ENCODE data around the gene C17orf107. TPM values are rescaled to one million over a fixed set of nuclear protein-coding genes. Genes with fewer than 3 reads are reported as not detected.
"Not testable (repeated sequence)": the region's sequence is repeated elsewhere in the genome, so short reads cannot be mapped to it uniquely, and the experiment has no call there.

The C17orf107 gene
- total RNA-seq, 2 experiments from 2014 or later = 1.9 TPM

GRCh38 chr17:4906642-4907041, 7.3 kb downstream of the C17orf107 start:
- H3K27ac Mint-ChIP-seq; H3K4me3 Mint-ChIP-seq; DNase-seq; H3K36me3 Mint-ChIP-seq (ENCODE audit: low read depth); intact Hi-C loops (cut with micrococcal nuclease); H3K9me3 Mint-ChIP-seq; CTCF ChIA-PET; H3K27me3 Mint-ChIP-seq (ENCODE audit: low read depth): not testable (repeated sequence)
- H3K4me1 Mint-ChIP-seq (ENCODE audit: low read depth) = peaks cover 17% of the 10 kb centered on the region

GRCh38 chr17:4908301-4908700, 9.0 kb downstream of the C17orf107 start:
- peak; percentile 34 for DNase-seq
- peaks cover 4% of the 10 kb centered on the region for H3K4me1 Mint-ChIP-seq (ENCODE audit: low read depth)
- no peaks in the 10 kb centered on the region for H3K36me3 Mint-ChIP-seq (ENCODE audit: low read depth)
- H3K4me3 Mint-ChIP-seq = no peak overlapping the region
- H3K9me3 Mint-ChIP-seq = no peaks in the 10 kb centered on the region
- CTCF ChIA-PET = interaction anchor here (0.6 to 1.8 kb wide), 8 partner anchors 51 to 262 kb away, joined by 3 to 8 read pairs (median 4); partner anchors contain the start of gene SPAG7
- no peaks in the 10 kb centered on the region for H3K27me3 Mint-ChIP-seq (ENCODE audit: low read depth)
- intact Hi-C loops (cut with micrococcal nuclease) = loop anchor here (2.0 kb wide), 1 partner anchor 32 kb away; the partner anchor contains the start of genes RNF167 and SLC25A11
- H3K27ac Mint-ChIP-seq = no peak overlapping the region

GRCh38 chr17:4908711-4909496, 9.6 kb downstream of the C17orf107 start:
- Mint-ChIP-seq H3K9me3 (no peaks in the 10 kb centered on the region), H3K27me3 (ENCODE audit: low read depth) (no peaks in the 10 kb centered on the region), H3K27ac (no peak overlapping the region), H3K4me3 (no peak overlapping the region), H3K4me1 (ENCODE audit: low read depth) (no peaks in the 10 kb centered on the region), H3K36me3 (ENCODE audit: low read depth) (no peaks in the 10 kb centered on the region)
- CTCF ChIA-PET = interaction anchor here (0.7 to 1.8 kb wide), 16 partner anchors 9 to 200 kb away, joined by 3 to 15 read pairs (median 3); partner anchors contain the start of genes C17orf107, RNF167, SLC25A11 and SPAG7
- DNase-seq = peak; percentile 90
- intact Hi-C loops (cut with micrococcal nuclease) = loop anchor here (1.0 to 2.0 kb wide), 5 partner anchors 32 to 153 kb away; partner anchors contain the start of genes RNF167, SLC25A11 and SPAG7

- no peaks in the 10 kb centered on the region for H3K9me3 Mint-ChIP-seq
- CTCF ChIA-PET = no interaction called here
- H3K4me3 Mint-ChIP-seq = no peak overlapping the region
- no peaks in the 10 kb centered on the region for H3K36me3 Mint-ChIP-seq (ENCODE audit: low read depth)
- intact Hi-C loops (cut with micrococcal nuclease) = no loop called here
- H3K27me3 Mint-ChIP-seq (ENCODE audit: low read depth) = no peaks in the 10 kb centered on the region
- H3K27ac Mint-ChIP-seq = no peak overlapping the region
- no peaks in the 10 kb centered on the region for H3K4me1 Mint-ChIP-seq (ENCODE audit: low read depth)
- no peak for DNase-seq
Measured at GRCh38 chr17:4913994-4914393, 14.7 kb downstream of the C17orf107 start.

- H3K4me1 Mint-ChIP-seq (ENCODE audit: low read depth); H3K9me3 Mint-ChIP-seq; CTCF ChIA-PET; intact Hi-C loops (cut with micrococcal nuclease); H3K27ac Mint-ChIP-seq; H3K36me3 Mint-ChIP-seq (ENCODE audit: low read depth); H3K27me3 Mint-ChIP-seq (ENCODE audit: low read depth); DNase-seq; H3K4me3 Mint-ChIP-seq: not testable (repeated sequence)
Measured at GRCh38 chr17:4914551-4914950, 15.2 kb downstream of the C17orf107 start.

- intact Hi-C loops (cut with micrococcal nuclease) = no loop called here
- Mint-ChIP-seq H3K4me3 (no peak overlapping the region), H3K4me1 (ENCODE audit: low read depth) (no peaks in the 10 kb centered on the region), H3K36me3 (ENCODE audit: low read depth) (no peaks in the 10 kb centered on the region), H3K9me3 (no peaks in the 10 kb centered on the region), H3K27me3 (ENCODE audit: low read depth) (no peaks in the 10 kb centered on the region), H3K27ac (no peak overlapping the region)
- DNase-seq = no peak
- CTCF ChIA-PET = no interaction called here
Measured at GRCh38 chr17:4919511-4920047, 20.2 kb downstream of the C17orf107 start.

- no peaks in the 10 kb centered on the region for H3K4me1 Mint-ChIP-seq (ENCODE audit: low read depth)
- intact Hi-C loops (cut with micrococcal nuclease) = no loop called here
- no peaks in the 10 kb centered on the region for H3K36me3 Mint-ChIP-seq (ENCODE audit: low read depth)
- no peak overlapping the region for H3K4me3 Mint-ChIP-seq
- CTCF ChIA-PET = no interaction called here
- no peaks in the 10 kb centered on the region for H3K27me3 Mint-ChIP-seq (ENCODE audit: low read depth)
- no peak overlapping the region for H3K27ac Mint-ChIP-seq
- H3K9me3 Mint-ChIP-seq = no peaks in the 10 kb centered on the region
- DNase-seq = no peak
Measured at GRCh38 chr17:4920351-4921048, 21.2 kb downstream of the C17orf107 start.

- H3K4me3 Mint-ChIP-seq = no peak overlapping the region
- H3K36me3 Mint-ChIP-seq (ENCODE audit: low read depth) = no peaks in the 10 kb centered on the region
- no peaks in the 10 kb centered on the region for H3K9me3 Mint-ChIP-seq
- no peaks in the 10 kb centered on the region for H3K4me1 Mint-ChIP-seq (ENCODE audit: low read depth)
- intact Hi-C loops (cut with micrococcal nuclease) = no loop called here
- CTCF ChIA-PET = no interaction called here
- no peak for DNase-seq
- H3K27ac Mint-ChIP-seq = no peak overlapping the region
- no peaks in the 10 kb centered on the region for H3K27me3 Mint-ChIP-seq (ENCODE audit: low read depth)
Measured at GRCh38 chr17:4921320-4921719, 22.0 kb downstream of the C17orf107 start.

GRCh38 chr17:4926577-4927335, 27.4 kb downstream of the C17orf107 start:
- H3K36me3 Mint-ChIP-seq (ENCODE audit: low read depth); DNase-seq; H3K4me3 Mint-ChIP-seq; H3K4me1 Mint-ChIP-seq (ENCODE audit: low read depth); H3K27ac Mint-ChIP-seq; H3K9me3 Mint-ChIP-seq; H3K27me3 Mint-ChIP-seq (ENCODE audit: low read depth); intact Hi-C loops (cut with micrococcal nuclease): not testable (repeated sequence)
- CTCF ChIA-PET = interaction anchor here (0.7 kb wide), 1 partner anchor 86 kb away, joined by 5 read pairs; no protein-coding TSS in a partner anchor

- Mint-ChIP-seq H3K4me1 (ENCODE audit: low read depth) (peaks cover 6% of the 10 kb centered on the region), H3K27ac (no peak overlapping the region), H3K27me3 (ENCODE audit: low read depth) (peaks cover 1% of the 10 kb centered on the region), H3K4me3 (no peak overlapping the region), H3K9me3 (no peaks in the 10 kb centered on the region), H3K36me3 (ENCODE audit: low read depth) (peaks cover 3% of the 10 kb centered on the region)
- intact Hi-C loops (cut with micrococcal nuclease) = no loop called here
- CTCF ChIA-PET = no interaction called here
- no peak for DNase-seq
Measured at GRCh38 chr17:4928881-4929280, 29.5 kb downstream of the C17orf107 start.

- H3K4me3 Mint-ChIP-seq = no peak within 1 kb of the TSS
- peaks cover 18% of the 10 kb centered on the region for H3K4me1 Mint-ChIP-seq (ENCODE audit: low read depth)
- H3K9me3 Mint-ChIP-seq = no peaks in the 10 kb centered on the region
- peaks cover 9% of the 10 kb centered on the region for H3K36me3 Mint-ChIP-seq (ENCODE audit: low read depth)
- intact Hi-C loops (cut with micrococcal nuclease) = no loop called here
- no peak within 1 kb of the TSS for H3K27ac Mint-ChIP-seq
- DNase-seq = no peak
- peaks cover 2% of the 10 kb centered on the region for H3K27me3 Mint-ChIP-seq (ENCODE audit: low read depth)
- CTCF ChIA-PET = no interaction called here
Measured at GRCh38 chr17:4931963-4932362, 32.6 kb downstream of the C17orf107 start, which contains the start of gene GP1BA. TSS of gene GP1BA (plus strand) at chr17:4932277. CDS start at chr17:4932605, 328 bp downstream.

GRCh38 chr17:4932756-4933155, 33.4 kb downstream of the C17orf107 start:
- H3K9me3 Mint-ChIP-seq = no peaks in the 10 kb centered on the region
- no peak overlapping the region for H3K4me3 Mint-ChIP-seq
- CTCF ChIA-PET = no interaction called here
- DNase-seq = no peak
- H3K4me1 Mint-ChIP-seq (ENCODE audit: low read depth) = peaks cover 18% of the 10 kb centered on the region
- H3K36me3 Mint-ChIP-seq (ENCODE audit: low read depth) = peaks cover 13% of the 10 kb centered on the region
- H3K27me3 Mint-ChIP-seq (ENCODE audit: low read depth) = peaks cover 2% of the 10 kb centered on the region
- intact Hi-C loops (cut with micrococcal nuclease) = no loop called here
- H3K27ac Mint-ChIP-seq = no peak overlapping the region
